Trophoblast cell (in vitro differentiated cells and primary cell): ENCODE results near the gene OLFM1.
"Not testable (repeated sequence)": the region's sequence is repeated elsewhere in the genome, so short reads cannot be mapped to it uniquely, and the experiment has no call there.

Source experiments
- DNase-seq, 2 donors: peaks; one replicate each; pipeline ENCODE4 v3.0.0-alpha.2; 2016
- H2AFZ ChIP-seq: 2 replicates; pipeline ENCODE4 v1.6.1; 2013; ENCODE audit warnings: low read length, moderate library complexity, mild to moderate bottlenecking; ENCODE audit not compliant: insufficient read depth, poor library complexity
- H2AK5ac ChIP-seq: 2 replicates; pipeline ENCODE4 v1.6.1; 2013; ENCODE audit warnings: mild to moderate bottlenecking, low read length
- H2BK120ac ChIP-seq: 2 replicates; pipeline ENCODE4 v1.6.1; 2013; ENCODE audit warnings: low read length, mild to moderate bottlenecking, moderate library complexity; ENCODE audit not compliant: insufficient read depth, poor library complexity
- H2BK12ac ChIP-seq: 2 replicates; pipeline ENCODE4 v1.6.1; 2013; ENCODE audit warnings: mild to moderate bottlenecking, low read length, moderate library complexity
- H2BK5ac ChIP-seq: 2 replicates; pipeline ENCODE4 v1.6.1; 2013; ENCODE audit warnings: low read length, low read depth, moderate library complexity, mild to moderate bottlenecking; ENCODE audit not compliant: poor library complexity
- H3K14ac ChIP-seq: 2 replicates; pipeline ENCODE4 v1.6.1; 2013; ENCODE audit warnings: mild to moderate bottlenecking, low read length
- H3K18ac ChIP-seq: 2 replicates; pipeline ENCODE4 v1.6.1; 2013; ENCODE audit warnings: mild to moderate bottlenecking, low read length
- H3K23ac ChIP-seq: 2 replicates; pipeline ENCODE4 v1.6.1; 2013; ENCODE audit warnings: low read length
- H3K27ac ChIP-seq: 2 replicates; pipeline ENCODE4 v1.5.1; 2013; ENCODE audit warnings: low read depth, mild to moderate bottlenecking, inconsistent platforms, low read length, moderate library complexity
- H3K27me3 ChIP-seq: 2 replicates; pipeline ENCODE4 v1.6.1; 2013; ENCODE audit warnings: inconsistent platforms, mild to moderate bottlenecking, low read length, moderate library complexity; ENCODE audit not compliant: insufficient read depth
- H3K36me3 ChIP-seq, 2 experiments: 1 replicate in 1 of 2; 2 replicates in 1 of 2; pipeline ENCODE4 v1.6.1; 2013; ENCODE audit warnings: low read length in 2 of 2, mild to moderate bottlenecking in 2 of 2, moderate library complexity in 1 of 2; ENCODE audit not compliant: insufficient read depth in 2 of 2, control insufficient read depth in 1 of 2
- H3K4ac ChIP-seq: 2 replicates; pipeline ENCODE4 v1.6.1; 2013; ENCODE audit warnings: low read depth, mild to moderate bottlenecking, low read length, moderate library complexity
- H3K4me1 ChIP-seq, 2 experiments: 1 replicate in 1 of 2; 2 replicates in 1 of 2; pipeline ENCODE4 v1.6.1; 2013; ENCODE audit warnings: low read length in 2 of 2, mild to moderate bottlenecking in 2 of 2, moderate library complexity in 1 of 2; ENCODE audit not compliant: insufficient read depth in 2 of 2, control insufficient read depth in 1 of 2
- H3K4me2 ChIP-seq: 2 replicates; pipeline ENCODE4 v1.6.1; 2013; ENCODE audit warnings: inconsistent platforms, mild to moderate bottlenecking, low read length, moderate library complexity
- H3K4me3 ChIP-seq: 2 replicates; pipeline ENCODE4 v1.5.1; 2013; ENCODE audit warnings: mild to moderate bottlenecking, low read depth, low read length, inconsistent platforms
- H3K79me1 ChIP-seq: one replicate; pipeline ENCODE4 v1.6.1; 2013; ENCODE audit warnings: low read length
- H3K79me2 ChIP-seq: 2 replicates; pipeline ENCODE4 v1.6.1; 2013; ENCODE audit warnings: low read length, mild to moderate bottlenecking; ENCODE audit not compliant: control insufficient read depth, insufficient read depth, poor library complexity
- H3K9ac ChIP-seq: 2 replicates; pipeline ENCODE4 v1.6.1; 2013; ENCODE audit warnings: mild to moderate bottlenecking, low read length
- H3K9me3 ChIP-seq: 2 replicates; pipeline ENCODE4 v1.6.1; 2013; ENCODE audit warnings: low read depth, mild to moderate bottlenecking, control low read depth, inconsistent platforms, low read length; ENCODE audit not compliant: insufficient read depth
- H4K12ac ChIP-seq: 2 replicates; pipeline ENCODE4 v1.6.1; 2013; ENCODE audit warnings: low read depth, mild to moderate bottlenecking, low read length, moderate library complexity
- H4K8ac ChIP-seq: 2 replicates; pipeline ENCODE4 v1.6.1; 2013; ENCODE audit warnings: low read depth, mild to moderate bottlenecking, low read length, moderate library complexity
- H4K91ac ChIP-seq: one replicate; pipeline ENCODE4 v1.6.1; 2013; ENCODE audit warnings: low read depth, mild to moderate bottlenecking, low read length, moderate library complexity
- WGBS: extraction: QIAGEN DNeasy Blood & Tissue Kit; methylation state at CpG from one replicate; pipeline ENCODE4 v1.1.7; 2013; ENCODE audit warnings: missing lambda C conversion rate; ENCODE audit not compliant: insufficient read length, insufficient coverage; ENCODE audit errors: extremely low coverage; 5-methylcytosine and 5-hydroxymethylcytosine counted together

The OLFM1 gene

DNA sequence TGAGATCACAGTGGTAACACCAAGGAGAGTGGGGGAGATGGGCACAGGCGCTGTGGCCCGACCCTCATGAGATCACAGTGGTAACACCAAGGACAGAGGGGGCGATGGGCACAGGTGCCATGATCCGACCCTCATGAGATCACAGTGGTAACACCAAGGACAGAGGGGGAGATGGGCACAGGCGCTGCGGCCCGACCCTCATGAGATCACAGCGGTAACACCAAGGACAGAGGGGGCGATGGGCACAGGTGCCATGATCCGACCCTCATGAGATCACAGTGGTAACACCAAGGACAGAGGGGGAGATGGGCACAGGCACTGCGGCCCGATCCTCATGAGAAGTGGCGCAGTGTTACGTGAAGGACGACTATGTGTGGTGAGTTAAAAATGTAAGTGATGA lies 75.1 kb downstream of the OLFM1 start:
- not testable (repeated sequence) for H2BK5ac ChIP-seq, H3K23ac ChIP-seq, H3K27ac ChIP-seq, H4K91ac ChIP-seq, H3K14ac ChIP-seq, H3K18ac ChIP-seq, H4K8ac ChIP-seq, H3K4me1 ChIP-seq, H3K4me3 ChIP-seq, H4K12ac ChIP-seq, H2AK5ac ChIP-seq, H3K79me1 ChIP-seq, DNase-seq, H2BK12ac ChIP-seq, H3K9me3 ChIP-seq, H3K9ac ChIP-seq, H3K27me3 ChIP-seq, H2AFZ ChIP-seq, H3K4ac ChIP-seq, H2BK120ac ChIP-seq, H3K4me2 ChIP-seq, H3K36me3 ChIP-seq, H3K79me2 ChIP-seq
- WGBS: no CpG with 5 or more reads among the region's 15 CpGs

DNA sequence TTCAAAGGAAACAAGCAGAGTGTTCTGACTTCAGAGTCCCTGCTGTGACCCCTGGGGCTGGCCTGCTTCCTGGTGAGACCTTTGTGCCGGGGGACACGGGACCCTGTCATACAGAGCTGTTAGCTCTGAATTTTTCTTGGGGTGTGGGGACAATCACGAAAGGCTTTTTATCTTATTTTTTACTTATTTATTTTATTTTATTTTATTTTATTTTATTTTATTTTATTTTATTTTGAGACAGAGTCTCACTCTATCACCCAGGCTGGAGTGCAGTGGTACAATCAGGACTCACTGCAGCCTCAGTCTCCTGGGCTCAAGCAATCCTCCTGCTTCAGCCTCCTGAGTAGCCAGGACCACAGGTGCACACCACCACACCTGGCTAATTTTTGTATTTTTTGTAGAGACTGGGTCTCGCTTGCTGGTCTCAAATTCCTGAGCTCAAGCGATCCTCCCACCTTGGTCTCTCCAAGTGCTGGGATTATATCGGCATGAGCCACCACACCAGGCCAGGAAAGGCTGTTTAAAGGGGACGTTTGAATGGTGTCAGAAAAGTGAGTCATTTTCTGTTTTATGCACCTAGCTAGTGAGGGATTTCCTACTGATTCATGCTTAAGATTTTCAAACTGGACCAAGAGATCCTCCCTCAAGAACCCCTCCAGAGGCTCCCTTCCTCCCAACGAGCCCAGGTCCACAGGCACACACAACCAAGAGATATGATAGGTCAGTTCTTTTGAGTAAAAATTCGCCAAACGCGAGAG lies 75.7 kb downstream of the OLFM1 start:
- H4K12ac ChIP-seq: no peak overlapping the region
- no peak overlapping the region for H2BK5ac ChIP-seq
- no peaks in the 10 kb centered on the region for H3K4me1 ChIP-seq
- no peak overlapping the region for H2AFZ ChIP-seq
- no peak overlapping the region for H2AK5ac ChIP-seq
- H3K4me2 ChIP-seq: no peak overlapping the region
- no peak overlapping the region for H2BK120ac ChIP-seq
- H3K23ac ChIP-seq: no peak overlapping the region
- DNase-seq: no peak
- H4K8ac ChIP-seq: no peak overlapping the region
- no peak overlapping the region for H3K18ac ChIP-seq
- no peak overlapping the region for H2BK12ac ChIP-seq
- no peak overlapping the region for H3K4ac ChIP-seq
- no peak overlapping the region for H3K14ac ChIP-seq
- no peaks in the 10 kb centered on the region for H3K79me1 ChIP-seq
- H4K91ac ChIP-seq: no peak overlapping the region
- H3K9me3 ChIP-seq: no peaks in the 10 kb centered on the region
- no peaks in the 10 kb centered on the region for H3K36me3 ChIP-seq
- H3K27me3 ChIP-seq: no peaks in the 10 kb centered on the region
- H3K9ac ChIP-seq: no peak overlapping the region
- no peak overlapping the region for H3K4me3 ChIP-seq
- no peaks in the 10 kb centered on the region for H3K79me2 ChIP-seq
- no peak overlapping the region for H3K27ac ChIP-seq
- WGBS: no CpG with 5 or more reads among the region's 11 CpGs

DNA sequence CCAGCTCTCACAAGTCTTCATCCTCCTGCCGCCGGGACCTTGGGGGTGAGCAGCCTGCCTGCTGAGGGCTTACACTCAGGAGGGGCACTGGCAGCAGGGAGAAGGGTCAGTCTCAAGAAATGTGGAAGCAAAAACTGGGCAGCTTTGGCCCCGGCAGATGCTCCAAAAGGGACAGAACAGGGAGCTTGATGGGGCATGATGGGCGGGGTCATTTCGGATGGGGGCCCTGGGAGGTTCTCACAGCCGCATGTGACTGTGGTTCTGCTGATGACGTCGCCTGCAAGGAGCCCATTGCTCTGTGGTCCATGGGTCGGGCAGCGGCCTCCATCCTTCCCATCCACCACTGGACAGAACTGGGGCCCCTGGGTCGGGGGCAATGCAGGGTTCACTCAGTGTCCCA lies 76.6 kb downstream of the OLFM1 start:
- H2BK5ac ChIP-seq: no peak overlapping the region
- H3K4me2 ChIP-seq: no peak overlapping the region
- H4K91ac ChIP-seq: no peak overlapping the region
- no peak overlapping the region for H3K18ac ChIP-seq
- H3K14ac ChIP-seq: no peak overlapping the region
- no peak overlapping the region for H4K8ac ChIP-seq
- no peaks in the 10 kb centered on the region for H3K79me2 ChIP-seq
- H3K9me3 ChIP-seq: no peaks in the 10 kb centered on the region
- H3K9ac ChIP-seq: no peak overlapping the region
- no peaks in the 10 kb centered on the region for H3K79me1 ChIP-seq
- H3K23ac ChIP-seq: no peak overlapping the region
- no CpG with 5 or more reads among the region's 11 CpGs for WGBS
- no peak overlapping the region for H2AK5ac ChIP-seq
- H4K12ac ChIP-seq: no peak overlapping the region
- H2BK120ac ChIP-seq: no peak overlapping the region
- H3K27ac ChIP-seq: no peak overlapping the region
- DNase-seq: no peak
- H3K27me3 ChIP-seq: no peaks in the 10 kb centered on the region
- H3K4me1 ChIP-seq: no peaks in the 10 kb centered on the region
- H3K36me3 ChIP-seq: no peaks in the 10 kb centered on the region
- H2BK12ac ChIP-seq: no peak overlapping the region
- no peak overlapping the region for H2AFZ ChIP-seq
- no peak overlapping the region for H3K4me3 ChIP-seq
- H3K4ac ChIP-seq: no peak overlapping the region

DNA sequence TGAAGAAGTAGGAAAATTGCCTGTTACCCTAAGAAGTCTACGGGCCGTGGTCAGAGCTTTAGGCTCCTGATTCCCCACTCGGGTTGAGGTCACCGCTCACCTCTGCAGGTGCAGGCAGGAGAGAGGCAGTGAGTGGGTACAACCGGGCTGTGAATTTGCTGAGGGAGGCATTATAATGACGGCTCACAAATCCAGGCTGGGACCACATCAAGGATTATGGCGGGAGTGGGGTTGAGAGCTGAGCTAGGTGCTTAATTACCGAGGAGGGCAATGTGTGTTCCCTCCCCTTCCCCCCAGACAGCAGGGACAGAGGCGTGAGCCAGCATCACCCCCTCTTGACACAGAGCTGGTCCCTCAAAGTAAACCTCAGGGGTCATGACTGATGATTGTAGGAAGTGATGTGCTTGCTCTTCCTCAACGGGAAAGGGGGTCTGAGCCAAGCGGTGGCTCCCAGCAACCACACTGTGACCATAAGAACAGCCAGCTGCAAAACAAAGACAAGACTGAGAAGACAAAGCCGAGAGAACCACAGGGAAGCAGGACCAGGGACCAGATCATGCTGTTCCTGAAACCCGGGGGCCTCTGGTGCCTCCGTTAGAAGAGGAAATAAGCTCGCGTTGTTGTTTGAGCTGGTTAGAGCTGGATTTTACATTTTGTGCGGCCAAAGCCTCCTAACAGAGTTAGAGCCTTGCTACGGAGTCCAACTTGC lies 77.7 kb downstream of the OLFM1 start:
- no peaks in the 10 kb centered on the region for H3K79me1 ChIP-seq
- H3K79me2 ChIP-seq: no peaks in the 10 kb centered on the region
- H3K18ac ChIP-seq: no peak overlapping the region

More for the DNA sequence above, 77.7 kb downstream of the OLFM1 start:
- Histone ChIP-seq H3K4ac (no peak overlapping the region), H2BK120ac (no peak overlapping the region), H3K4me1 (no peaks in the 10 kb centered on the region), H3K36me3 (no peaks in the 10 kb centered on the region), H4K12ac (no peak overlapping the region), H3K4me3 (no peak overlapping the region), H3K23ac (no peak overlapping the region), H4K91ac (no peak overlapping the region), H2AFZ (no peak overlapping the region), H3K9ac (no peak overlapping the region), H2BK12ac (no peak overlapping the region), H3K27me3 (no peaks in the 10 kb centered on the region), H3K9me3 (peaks cover 4% of the 10 kb centered on the region), H4K8ac (no peak overlapping the region), H3K27ac (no peak overlapping the region), H3K4me2 (no peak overlapping the region), H2AK5ac (no peak overlapping the region), H3K14ac (no peak overlapping the region), H2BK5ac (no peak overlapping the region)
- WGBS: no CpG with 5 or more reads among the region's 18 CpGs
- DNase-seq: no peak
